ENCODE results near the gene HHIP.

The HHIP gene

DNA sequence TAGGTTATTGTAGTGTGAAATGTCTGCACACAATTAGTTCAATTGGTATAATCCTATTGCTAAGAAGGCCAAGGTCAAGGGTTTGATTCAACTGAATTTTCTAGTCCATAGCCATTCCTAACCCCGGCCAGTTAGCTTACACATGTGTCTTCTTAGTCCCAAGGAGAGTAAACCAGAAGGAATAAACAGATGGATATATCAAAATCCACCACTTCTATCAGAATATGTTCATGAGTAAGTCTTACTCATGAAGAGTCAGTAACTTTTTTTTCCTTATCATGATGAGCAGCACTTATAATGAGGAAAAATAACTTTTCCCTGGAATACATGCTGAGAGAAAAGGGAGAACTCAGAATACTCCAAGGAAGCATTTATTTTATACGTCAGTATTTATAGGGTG, 9.5 kb downstream of the HHIP start:
- no peak for DNase-seq (ENCODE audit: low read depth in 2 of 2)

DNA sequence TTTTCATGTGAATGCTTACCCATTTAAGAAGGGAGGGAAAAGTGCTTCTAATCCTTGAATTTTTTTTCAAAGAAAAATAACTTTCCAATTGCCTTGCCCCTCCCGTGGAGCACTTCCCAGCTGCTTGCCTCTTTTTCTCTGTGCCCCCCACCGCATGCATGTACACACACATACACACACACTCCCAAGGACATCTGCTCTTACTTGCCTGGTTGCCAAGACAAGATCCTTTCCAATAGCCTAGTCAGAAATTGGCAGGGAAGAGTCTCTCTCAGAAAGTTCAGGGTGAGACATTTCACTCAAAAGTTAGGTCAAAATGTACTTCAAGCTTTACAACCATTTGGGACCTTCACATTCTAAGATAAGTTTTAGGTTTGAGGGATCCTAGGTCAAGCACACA, 10.9 kb downstream of the HHIP start:
- DNase-seq (ENCODE audit: low read depth in 2 of 2) = no peak

GRCh38 chr4:144658015-144658567, 12.1 kb downstream of the HHIP start:
- DNase-seq (ENCODE audit: low read depth in 2 of 2) = no peak

- peak; percentile 44 for DNase-seq (ENCODE audit: low read depth in 2 of 2)
Measured at GRCh38 chr4:144658903-144659302, 12.9 kb downstream of the HHIP start.

GRCh38 chr4:144659447-144659846, 13.5 kb downstream of the HHIP start:
- no peak for DNase-seq (ENCODE audit: low read depth in 2 of 2)

- no peak for DNase-seq (ENCODE audit: low read depth in 2 of 2)
Measured at GRCh38 chr4:144663834-144664475, 18.0 kb downstream of the HHIP start.

GRCh38 chr4:144666539-144667175, 20.7 kb downstream of the HHIP start:
- peak; percentile 57 to 59 for DNase-seq (ENCODE audit: low read depth in 2 of 2)

GRCh38 chr4:144667500-144667899, 21.5 kb downstream of the HHIP start:
- DNase-seq (ENCODE audit: low read depth in 2 of 2) = no peak

GRCh38 chr4:144670776-144671175, 24.8 kb downstream of the HHIP start:
- DNase-seq (ENCODE audit: low read depth in 2 of 2) = no peak

GRCh38 chr4:144674711-144675110, 28.8 kb downstream of the HHIP start:
- DNase-seq (ENCODE audit: low read depth in 2 of 2) = no peak

- DNase-seq (ENCODE audit: low read depth in 2 of 2) = no peak
Measured at GRCh38 chr4:144681806-144682205, 35.9 kb downstream of the HHIP start.

DNA sequence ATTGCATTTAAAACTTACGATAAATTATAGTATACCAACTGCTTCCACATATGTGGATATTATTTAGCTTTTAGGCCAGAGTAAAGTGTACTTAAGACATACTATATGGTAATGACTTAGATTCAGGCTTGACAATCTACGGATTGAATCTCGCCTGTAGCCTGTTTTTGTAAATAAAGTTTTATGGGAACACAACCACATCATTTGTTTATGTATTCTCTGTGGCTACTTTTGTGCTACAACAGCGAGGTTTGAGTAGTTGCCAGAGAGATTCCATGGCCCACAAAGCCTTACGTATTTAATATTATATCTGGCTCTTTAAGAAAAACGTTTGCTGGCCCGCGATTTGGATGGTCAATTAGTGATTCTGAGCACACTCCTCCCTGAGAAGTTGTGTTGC, 37.6 kb downstream of the HHIP start:
- no peak for DNase-seq (ENCODE audit: low read depth in 2 of 2)

- DNase-seq (ENCODE audit: low read depth in 2 of 2) = no peak
Measured at GRCh38 chr4:144685911-144686310, 40.0 kb downstream of the HHIP start.

DNA sequence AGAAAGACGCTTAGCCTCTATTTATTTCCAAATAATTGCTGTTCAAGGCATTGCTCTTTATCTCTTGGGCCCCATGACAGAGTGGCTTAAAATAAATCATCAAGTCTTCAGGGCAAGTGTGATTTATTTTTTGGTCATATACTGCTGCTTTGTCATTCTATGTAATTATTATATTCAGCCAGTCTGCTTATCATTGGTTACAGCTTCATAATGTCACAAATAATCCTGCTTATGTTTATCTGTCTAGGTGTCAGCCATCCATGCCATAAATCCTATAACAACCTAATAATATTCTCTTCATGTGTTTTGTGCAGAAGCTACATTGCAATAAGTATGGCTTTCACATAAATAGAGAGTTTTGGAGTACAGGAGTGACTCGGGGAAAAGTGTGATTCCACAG, 41.0 kb downstream of the HHIP start:
- DNase-seq (ENCODE audit: low read depth in 2 of 2) = no peak

GRCh38 chr4:144687466-144687865, 41.5 kb downstream of the HHIP start:
- peak in 1 of 2 experiments; percentile 10 for DNase-seq (ENCODE audit: low read depth in 2 of 2)

GRCh38 chr4:144688035-144688569, 42.1 kb downstream of the HHIP start:
- DNase-seq (ENCODE audit: low read depth in 2 of 2) = no peak

DNA sequence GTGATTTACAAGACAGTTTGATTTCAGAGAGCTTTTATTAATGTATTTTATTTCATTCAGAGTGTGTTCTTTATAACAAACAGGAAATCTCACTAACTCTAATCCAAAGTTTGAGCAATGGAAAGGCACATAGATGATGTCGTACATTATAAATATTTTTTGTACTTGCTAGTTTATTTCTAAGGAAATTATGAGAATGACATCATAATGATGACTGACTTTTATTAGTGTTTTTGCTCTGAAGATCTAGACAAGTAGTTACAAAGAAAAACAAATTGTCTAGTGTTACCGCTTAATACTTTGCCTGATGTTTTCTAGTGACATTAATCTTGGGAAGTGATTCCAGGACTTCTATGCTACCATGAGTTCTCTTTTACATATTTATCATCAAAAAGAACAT, 43.2 kb downstream of the HHIP start:
- DNase-seq (ENCODE audit: low read depth in 2 of 2) = no peak

GRCh38 chr4:144695721-144696120, 49.8 kb downstream of the HHIP start:
- no peak for DNase-seq (ENCODE audit: low read depth in 2 of 2)

GRCh38 chr4:144696376-144696775, 50.4 kb downstream of the HHIP start:
- no peak for DNase-seq (ENCODE audit: low read depth in 2 of 2)

- peak in 1 of 2 experiments; percentile 19 for DNase-seq (ENCODE audit: low read depth in 2 of 2)
Measured at GRCh38 chr4:144699565-144699964, 53.6 kb downstream of the HHIP start.

- no peak for DNase-seq (ENCODE audit: low read depth in 2 of 2)
Measured at GRCh38 chr4:144701683-144702233, 55.8 kb downstream of the HHIP start.

GRCh38 chr4:144703494-144703893, 57.5 kb downstream of the HHIP start:
- no peak for DNase-seq (ENCODE audit: low read depth in 2 of 2)
